ENCODE measurements around the gene GPR15. TPM values are rescaled to one million over a fixed set of nuclear protein-coding genes. Genes with fewer than 3 reads are reported as not detected.

The GPR15 gene
- total RNA-seq, 2 donors from 2014 or later: not detected

DNA sequence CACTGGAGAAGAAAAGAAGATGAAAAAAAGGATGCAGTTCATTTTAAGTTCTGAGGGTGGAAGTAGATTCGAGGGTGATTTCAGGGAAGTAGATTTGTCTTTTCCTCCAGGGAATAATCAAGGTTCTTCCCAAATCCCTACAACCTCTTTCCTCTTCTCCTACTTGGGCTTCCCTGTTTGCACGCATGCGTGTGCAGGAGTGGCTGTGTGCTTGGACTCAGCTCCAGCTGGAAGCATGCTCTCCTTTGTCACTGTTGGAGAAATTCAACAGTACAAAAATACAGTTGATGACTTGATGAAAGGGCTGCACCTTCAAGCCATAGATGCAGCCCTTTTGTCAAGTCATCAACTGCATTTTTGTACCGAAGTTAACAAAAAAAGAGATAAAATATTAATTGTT lies 30.5 kb upstream of the GPR15 start:
- H3K4me3 ChIP-seq: no peak overlapping the region

DNA sequence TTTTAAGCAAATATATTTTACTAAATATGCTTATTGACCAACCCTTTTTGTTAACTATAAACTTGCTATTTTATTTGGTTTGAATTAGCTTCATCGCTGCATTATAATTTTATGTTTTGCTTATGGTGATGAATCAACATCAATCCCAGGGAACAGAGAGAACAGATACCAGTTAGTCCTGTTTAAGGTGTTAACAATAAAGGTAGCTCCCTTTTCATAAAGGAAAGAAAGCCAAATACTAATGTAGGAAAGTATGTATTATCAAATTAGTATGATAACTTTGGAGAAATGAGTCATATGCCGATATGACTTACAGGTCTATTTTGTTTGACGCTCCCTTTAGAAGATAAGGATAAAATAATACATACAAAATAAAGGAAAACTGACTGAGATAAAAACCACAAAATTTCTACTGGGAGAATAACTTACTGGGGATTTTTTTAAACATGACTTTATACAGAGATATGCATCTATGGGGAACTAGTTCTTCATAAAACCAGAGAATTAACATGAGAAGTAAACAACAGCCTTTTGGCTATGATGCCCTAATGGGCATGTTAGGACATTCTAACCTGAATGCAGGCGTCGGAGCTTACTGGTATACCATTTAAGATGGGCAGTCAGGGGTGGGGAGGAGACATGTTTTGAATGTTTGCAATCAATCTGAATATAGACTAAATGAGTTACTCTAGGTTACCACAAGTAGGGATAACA lies 29.8 kb upstream of the GPR15 start:
- Histone ChIP-seq H3K9me3 (no peaks in the 10 kb centered on the region), H3K36me3 (no peaks in the 10 kb centered on the region), H3K27me3 (no peaks in the 10 kb centered on the region), H3K4me1 (no peaks in the 10 kb centered on the region), H3K4me3 (no peak overlapping the region), H3K27ac (no peak overlapping the region)
- no peak for DNase-seq (ENCODE audit: low spot score)
- TF ChIP-seq, protein P1, sequence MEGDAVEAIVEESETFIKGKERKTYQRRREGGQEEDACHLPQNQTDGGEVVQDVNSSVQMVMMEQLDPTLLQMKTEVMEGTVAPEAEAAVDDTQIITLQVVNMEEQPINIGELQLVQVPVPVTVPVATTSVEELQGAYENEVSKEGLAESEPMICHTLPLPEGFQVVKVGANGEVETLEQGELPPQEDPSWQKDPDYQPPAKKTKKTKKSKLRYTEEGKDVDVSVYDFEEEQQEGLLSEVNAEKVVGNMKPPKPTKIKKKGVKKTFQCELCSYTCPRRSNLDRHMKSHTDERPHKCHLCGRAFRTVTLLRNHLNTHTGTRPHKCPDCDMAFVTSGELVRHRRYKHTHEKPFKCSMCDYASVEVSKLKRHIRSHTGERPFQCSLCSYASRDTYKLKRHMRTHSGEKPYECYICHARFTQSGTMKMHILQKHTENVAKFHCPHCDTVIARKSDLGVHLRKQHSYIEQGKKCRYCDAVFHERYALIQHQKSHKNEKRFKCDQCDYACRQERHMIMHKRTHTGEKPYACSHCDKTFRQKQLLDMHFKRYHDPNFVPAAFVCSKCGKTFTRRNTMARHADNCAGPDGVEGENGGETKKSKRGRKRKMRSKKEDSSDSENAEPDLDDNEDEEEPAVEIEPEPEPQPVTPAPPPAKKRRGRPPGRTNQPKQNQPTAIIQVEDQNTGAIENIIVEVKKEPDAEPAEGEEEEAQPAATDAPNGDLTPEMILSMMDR (IDR thresholded peaks at IDR 0.05): no peak

More for the DNA sequence above, 30.5 kb upstream of the GPR15 start:
- no peaks in the 10 kb centered on the region for H3K9me3 ChIP-seq
- no peaks in the 10 kb centered on the region for H3K27me3 ChIP-seq
- TF ChIP-seq, protein P1 (IDR thresholded peaks at IDR 0.05): no peak
- no peaks in the 10 kb centered on the region for H3K36me3 ChIP-seq
- no peak for DNase-seq (ENCODE audit: low spot score)
- H3K27ac ChIP-seq: no peak overlapping the region
- no peaks in the 10 kb centered on the region for H3K4me1 ChIP-seq

DNA sequence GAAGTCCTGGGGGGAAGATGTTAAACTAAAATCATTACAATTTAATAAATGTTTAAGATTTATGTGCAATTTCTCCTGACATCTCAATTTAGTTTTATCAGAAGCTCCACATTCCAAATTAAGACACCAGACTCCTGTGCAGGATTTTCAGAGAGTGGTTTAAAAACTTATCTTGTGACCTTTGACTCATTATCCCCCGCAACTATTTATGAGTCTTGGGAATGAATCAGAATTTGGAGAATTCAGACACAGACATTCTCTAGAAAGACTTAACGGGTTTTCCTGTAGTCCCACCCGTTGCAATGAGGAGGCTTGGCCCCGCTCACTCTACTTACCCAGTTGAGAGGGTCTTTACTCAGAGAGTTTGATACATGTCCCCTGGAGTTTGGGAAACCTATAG lies 27.2 kb upstream of the GPR15 start:
- H3K4me1 ChIP-seq: no peaks in the 10 kb centered on the region
- no peaks in the 10 kb centered on the region for H3K27me3 ChIP-seq
- no peak overlapping the region for H3K27ac ChIP-seq
- no peak overlapping the region for H3K4me3 ChIP-seq
- TF ChIP-seq, protein P1 (IDR thresholded peaks at IDR 0.05): no peak
- no peaks in the 10 kb centered on the region for H3K36me3 ChIP-seq
- DNase-seq (ENCODE audit: low spot score): no peak
- H3K9me3 ChIP-seq: no peaks in the 10 kb centered on the region

DNA sequence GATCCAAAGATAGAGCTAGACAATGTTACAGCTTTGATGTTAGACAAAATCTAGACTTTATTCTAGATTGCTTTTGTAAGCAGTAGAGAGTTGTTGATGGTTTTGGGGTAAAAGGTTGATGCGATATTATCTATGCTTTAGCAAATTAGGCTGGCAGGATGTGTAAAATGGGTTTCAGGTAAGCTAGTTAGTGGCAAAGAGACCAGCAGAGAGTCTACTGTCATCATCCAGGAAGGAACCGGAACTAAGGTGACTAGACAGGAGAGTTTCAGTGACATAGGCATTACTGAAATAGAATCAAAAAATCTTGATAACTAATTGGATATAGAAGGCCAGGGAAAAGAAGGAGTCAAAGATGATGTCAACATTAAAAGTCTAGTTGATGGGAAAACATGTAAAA lies 23.2 kb upstream of the GPR15 start:
- Histone ChIP-seq H3K27me3 (no peaks in the 10 kb centered on the region), H3K4me3 (no peak overlapping the region), H3K9me3 (no peaks in the 10 kb centered on the region), H3K27ac (no peak overlapping the region), H3K36me3 (peaks cover 9% of the 10 kb centered on the region), H3K4me1 (no peaks in the 10 kb centered on the region)
- TF ChIP-seq, protein P1 (IDR thresholded peaks at IDR 0.05): no peak
- DNase-seq (ENCODE audit: low spot score): no peak

DNA sequence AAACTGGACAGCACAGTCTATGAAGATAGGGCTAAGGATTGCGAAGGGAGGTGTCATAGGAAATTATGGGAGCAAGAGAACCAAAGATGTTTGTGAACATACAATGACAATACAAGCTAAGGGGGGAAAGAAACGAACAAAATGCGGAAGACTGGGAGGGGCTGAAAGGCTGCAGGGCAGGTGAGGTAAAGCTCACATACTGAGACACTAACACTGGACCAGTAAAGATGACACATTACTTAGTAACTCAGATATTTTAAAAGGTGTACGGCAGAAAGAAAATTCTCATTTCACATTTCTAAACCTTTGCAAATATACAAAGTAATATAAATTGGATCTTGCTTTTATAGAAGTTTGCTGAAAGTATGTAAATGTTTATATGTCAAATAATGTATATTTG lies 19.2 kb upstream of the GPR15 start:
- H3K9me3 ChIP-seq: no peaks in the 10 kb centered on the region
- TF ChIP-seq, protein P1 (IDR thresholded peaks at IDR 0.05): no peak
- H3K27me3 ChIP-seq: no peaks in the 10 kb centered on the region
- no peaks in the 10 kb centered on the region for H3K4me1 ChIP-seq
- peaks cover 18% of the 10 kb centered on the region for H3K36me3 ChIP-seq
- DNase-seq (ENCODE audit: low spot score): no peak
- no peak overlapping the region for H3K27ac ChIP-seq
- no peak overlapping the region for H3K4me3 ChIP-seq

DNA sequence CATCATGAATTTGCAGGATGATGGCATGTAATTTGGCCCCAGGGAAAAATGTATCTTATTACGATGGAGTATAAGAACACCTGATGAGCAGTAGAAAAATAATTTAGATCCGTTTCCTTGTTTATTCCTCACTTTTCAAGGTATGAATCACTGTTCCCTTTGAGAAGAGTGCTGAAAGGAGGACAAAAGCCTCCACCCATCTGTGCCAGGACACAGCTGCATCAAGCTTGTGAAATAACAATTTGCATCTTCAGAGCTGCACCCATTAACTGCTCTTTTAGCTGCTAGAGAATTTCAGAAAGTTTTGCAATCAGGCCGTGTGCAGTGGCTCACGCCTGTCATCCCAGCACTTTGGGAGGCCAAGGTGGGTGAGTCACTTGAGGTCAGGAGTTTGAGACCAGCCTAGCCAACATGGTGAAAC lies 18.7 kb upstream of the GPR15 start:
- peaks cover 18% of the 10 kb centered on the region for H3K36me3 ChIP-seq
- no peaks in the 10 kb centered on the region for H3K9me3 ChIP-seq
- H3K4me1 ChIP-seq: no peaks in the 10 kb centered on the region
- H3K27me3 ChIP-seq: no peaks in the 10 kb centered on the region
- TF ChIP-seq, protein P1 (IDR thresholded peaks at IDR 0.05): no peak
- DNase-seq (ENCODE audit: low spot score): no peak
- H3K4me3 ChIP-seq: no peak overlapping the region
- H3K27ac ChIP-seq: no peak overlapping the region
